GF-D8 (cell line): Measurements from ENCODE around the gene TMEM44.
"Not testable (repeated sequence)": the region's sequence is repeated elsewhere in the genome, so short reads cannot be mapped to it uniquely, and the experiment has no call there.

Source experiments
- DNase-seq: peaks from one replicate; lab custom pipeline; 2025; lab: John Stamatoyannopoulos, UW

Gene TMEM44

DNA sequence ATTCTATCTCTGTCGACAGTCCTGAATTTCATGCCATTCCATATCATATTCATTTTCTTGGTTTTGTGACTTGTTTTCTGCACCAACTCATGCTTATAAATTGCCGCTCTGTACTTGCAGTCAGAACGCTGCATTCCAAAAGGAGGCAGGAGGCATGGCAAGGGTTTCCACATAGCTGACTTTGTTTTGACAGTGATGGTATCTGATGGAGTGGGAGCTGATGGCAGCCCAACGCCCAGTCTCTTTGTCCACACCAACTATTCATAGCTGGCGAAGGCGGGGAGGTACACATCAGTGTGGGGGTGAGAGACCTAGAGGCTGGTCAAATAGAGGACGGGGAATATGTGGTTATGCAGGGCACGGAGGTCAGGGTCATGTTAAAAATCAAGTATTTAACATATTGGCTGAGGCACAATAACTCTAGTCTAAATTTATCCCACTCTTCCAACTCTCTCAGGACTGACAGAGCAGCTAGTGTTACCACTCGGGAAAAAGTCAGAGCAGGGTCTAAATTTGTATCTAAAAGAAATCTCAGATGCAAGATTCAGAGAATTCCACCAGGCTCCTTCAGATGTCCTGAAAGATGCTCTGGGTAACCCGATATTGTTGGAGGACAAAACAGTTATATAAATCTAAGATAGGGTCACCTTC, 78.6 kb downstream of the TMEM44 start:
- DNase-seq: no peak

DNA sequence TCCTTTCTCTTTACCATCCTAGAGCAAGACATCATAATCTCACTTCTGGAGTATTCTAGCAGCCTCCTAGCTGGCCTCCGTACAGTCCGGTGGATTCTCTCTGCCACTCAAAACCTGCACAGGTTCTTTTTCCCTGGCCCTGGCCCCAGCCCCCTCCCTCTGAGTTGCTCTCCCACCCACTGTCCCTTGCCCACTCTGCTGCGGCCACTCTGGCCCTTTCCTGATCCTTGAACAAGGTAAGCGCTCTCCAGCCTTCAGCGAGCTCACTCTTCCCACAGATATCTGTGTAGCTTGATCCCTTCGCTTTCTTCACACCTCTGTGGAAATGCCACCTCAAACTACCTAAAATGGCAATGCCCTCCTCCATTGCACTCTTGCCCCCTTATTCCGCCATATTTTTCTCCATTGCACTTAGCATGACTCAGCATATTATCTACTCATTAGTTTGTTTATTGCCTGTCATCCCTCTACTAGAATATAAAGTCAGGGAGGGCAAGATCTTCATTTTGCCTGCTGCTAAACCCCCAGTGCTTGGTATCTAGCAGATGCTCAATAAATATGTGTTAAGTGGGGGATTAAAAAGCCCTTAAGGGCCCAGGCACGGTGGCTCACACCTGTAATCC, 80.8 kb downstream of the TMEM44 start:
- DNase-seq: no peak

GRCh38 chr3:194549853-194550252, 83.4 kb downstream of the TMEM44 start:
- no peak for DNase-seq

DNA sequence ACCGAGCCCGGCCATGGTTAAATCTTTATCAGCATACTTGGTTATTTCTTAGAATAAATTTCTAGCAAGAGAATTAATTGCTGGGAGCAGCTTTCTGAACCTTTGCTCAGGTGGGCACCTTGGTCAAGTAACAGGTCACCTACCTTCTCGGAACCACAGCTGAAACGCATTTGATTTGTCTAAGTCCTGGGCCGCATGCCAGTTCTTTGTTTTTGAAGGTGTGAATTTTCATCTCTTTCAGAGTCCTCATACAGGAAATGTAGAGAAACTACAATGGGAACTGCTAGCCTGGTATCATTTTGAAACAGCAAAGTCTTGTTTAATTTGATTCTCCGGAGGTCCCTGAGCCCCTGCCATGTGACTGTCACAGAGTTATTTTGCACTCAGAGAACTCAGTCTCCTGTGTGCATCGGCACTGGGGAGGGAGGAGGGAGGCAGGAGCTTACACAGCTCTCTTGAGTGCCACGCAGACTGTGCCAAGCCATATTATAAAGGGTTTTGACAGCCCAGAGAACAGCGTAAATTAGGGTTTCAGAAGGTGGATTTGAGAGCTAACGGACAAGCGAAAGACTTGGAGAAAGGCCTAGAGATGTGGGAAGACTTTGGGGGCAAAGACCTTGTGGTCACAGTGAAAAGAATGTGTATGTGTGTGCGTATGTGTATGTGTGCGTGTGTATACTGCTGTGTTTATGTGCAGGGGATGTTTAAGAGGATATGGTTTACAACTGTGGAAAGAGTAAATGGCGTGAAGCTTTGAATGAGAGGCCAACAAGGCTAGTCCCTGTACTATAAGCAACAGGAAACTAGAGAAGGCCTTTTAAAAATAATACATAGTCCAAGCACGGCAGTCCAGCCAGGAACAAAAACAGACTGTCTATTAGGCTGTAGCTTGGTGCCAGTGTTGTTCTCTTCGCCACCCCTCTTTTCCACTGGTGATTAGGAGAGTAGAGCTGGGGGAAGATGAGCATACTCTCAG, 84.6 kb downstream of the TMEM44 start:
- DNase-seq: no peak

GRCh38 chr3:194547042-194547441, 86.2 kb downstream of the TMEM44 start:
- DNase-seq: no peak

GRCh38 chr3:194545538-194545937, 87.7 kb downstream of the TMEM44 start:
- DNase-seq: not testable (repeated sequence)

DNA sequence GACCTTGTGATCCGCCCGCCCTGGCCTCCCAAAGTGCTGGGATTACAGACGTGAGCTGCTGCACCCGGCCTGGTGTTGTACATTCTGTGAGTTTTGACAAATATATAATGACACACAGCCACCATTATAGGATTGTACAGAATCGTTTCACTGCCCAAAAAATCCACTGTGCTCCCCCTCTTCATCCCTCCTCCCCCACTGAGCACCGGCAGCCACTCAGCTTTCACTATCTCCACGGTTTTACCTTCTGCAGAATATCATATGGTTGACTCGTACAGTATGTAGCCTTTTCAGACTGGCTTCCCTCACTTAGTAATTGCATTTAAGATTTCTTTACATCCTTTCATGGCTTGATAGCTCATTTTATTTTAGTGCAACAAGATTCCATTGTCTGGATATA, 89.7 kb downstream of the TMEM44 start:
- no peak for DNase-seq

- no peak for DNase-seq
Measured at GRCh38 chr3:194541483-194541882, 91.7 kb downstream of the TMEM44 start.

DNA sequence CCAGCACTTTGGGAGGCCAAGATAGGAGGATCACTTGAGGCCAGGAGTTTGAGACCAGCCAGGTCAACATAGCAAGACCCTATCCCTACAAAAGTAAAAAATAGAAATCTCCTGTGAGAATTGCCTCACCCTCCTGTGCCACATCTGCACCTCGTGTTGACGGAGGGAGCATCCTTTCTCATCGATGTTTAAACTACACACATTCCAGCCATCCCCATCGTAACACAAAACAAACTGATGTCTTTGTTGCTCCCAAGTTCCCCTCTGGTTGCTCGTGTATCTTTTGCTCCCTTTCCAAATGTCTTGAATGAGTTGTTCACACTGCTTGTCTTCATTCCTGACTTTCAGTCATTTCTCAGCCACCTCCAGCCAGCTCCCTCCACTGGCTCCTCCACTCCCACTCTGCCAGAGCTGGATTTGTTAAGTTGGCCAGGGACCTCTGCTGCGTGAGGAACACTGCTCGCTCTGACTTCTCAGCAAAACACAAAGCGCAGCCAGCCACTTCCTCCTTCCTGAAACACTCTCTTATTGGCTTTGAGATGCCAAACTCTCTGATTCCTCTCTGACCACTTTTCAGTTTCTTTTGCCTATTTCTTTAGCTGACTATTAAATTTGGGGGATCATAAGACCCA, 92.8 kb downstream of the TMEM44 start:
- DNase-seq: peak; percentile 29

DNA sequence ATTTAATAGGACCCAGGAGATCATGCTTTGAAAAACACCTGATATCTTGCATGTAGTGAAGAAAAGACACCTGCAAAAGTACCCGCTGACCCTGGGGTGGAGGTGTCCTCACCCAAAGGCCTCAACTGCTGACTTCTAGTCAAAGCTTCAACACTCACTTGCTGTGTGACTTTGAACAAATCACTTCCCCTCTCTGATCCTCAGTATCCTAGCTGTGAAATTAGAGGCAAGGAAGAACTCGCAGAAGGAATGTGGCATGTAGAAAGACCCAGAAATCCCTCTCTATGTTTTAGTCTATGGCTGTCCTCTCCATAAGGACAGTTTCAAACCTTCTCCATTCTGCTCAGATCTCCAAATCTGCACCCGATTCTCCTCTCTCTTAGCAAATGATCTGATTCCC, 93.7 kb downstream of the TMEM44 start:
- DNase-seq: no peak

- peak; percentile 29 for DNase-seq
Measured at GRCh38 chr3:194537732-194538247, 95.4 kb downstream of the TMEM44 start.
